ENCODE results near the gene LRRIQ1. TPM values are rescaled to one million over a fixed set of nuclear protein-coding genes. Genes with fewer than 3 reads are reported as not detected.

LRRIQ1 gene
- total and polyA plus RNA-seq, 2 of the 13 experiments (the other 11 are each of a cell fraction or from before 2014, with no cell fraction given): not detected

DNA sequence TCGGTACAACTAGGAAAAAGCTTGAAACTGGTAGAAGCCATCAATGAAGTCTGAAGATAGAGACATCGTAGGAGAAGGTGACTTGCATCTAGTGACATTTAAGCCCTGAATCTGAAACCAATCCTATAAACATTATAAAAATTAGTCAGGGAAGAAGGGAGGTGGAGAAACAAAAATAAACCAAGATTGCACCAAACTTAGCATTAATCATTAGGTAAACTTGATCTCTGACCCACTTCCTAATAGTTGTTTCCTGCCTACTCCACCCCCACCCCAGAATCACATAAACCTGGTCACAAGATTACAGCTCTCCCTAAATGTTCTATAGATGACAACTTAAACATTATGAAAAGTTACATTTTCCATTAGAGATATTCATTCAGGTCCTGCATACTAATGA is 40.5 kb upstream of the LRRIQ1 start:
- Histone ChIP-seq H3K27ac (ENCODE audit: extremely low read length, insufficient read depth, low read length) (no peak overlapping the region), H3K9ac (ENCODE audit: insufficient read depth, low read depth, low read length) (no peak overlapping the region), H3K9me3 (ENCODE audit: low read length) (no peaks in the 10 kb centered on the region), H3K27me3 (ENCODE audit: control insufficient read depth in 1 of 2, insufficient read depth in 2 of 2, low read length in 2 of 2) (no peaks in the 10 kb centered on the region), H3K4me2 (ENCODE audit: low read depth, low read length) (no peak overlapping the region), H2AFZ (ENCODE audit: low read length) (no peak overlapping the region), H3K36me3 (replicated peaks in 1 of 2; ENCODE audit: control insufficient read depth in 1 of 2, insufficient read depth in 2 of 2, low read length in 2 of 2) (no peaks in the 10 kb centered on the region), H3K4me3 (replicated peaks in 1 of 3; ENCODE audit: insufficient read depth in 1 of 3, low read depth in 2 of 3, low read length in 3 of 3) (no peak overlapping the region), H4K20me1 (ENCODE audit: insufficient read depth, low read length) (no peaks in the 10 kb centered on the region), H3K4me1 (ENCODE audit: insufficient read depth, low read length) (peaks cover 6% of the 10 kb centered on the region; the same call in 1 of the 2 replicates), H3K79me2 (ENCODE audit: insufficient read depth, low read length) (no peaks in the 10 kb centered on the region)
- no peak for TF ChIP-seq ZSCAN22 (CRISPR knock-in tag; IDR thresholded peaks at IDR 0.05)
- TF ChIP-seq PTBP1 (IDR thresholded peaks at IDR 0.05; ENCODE audit: low read depth, low read length, poor library complexity, severe bottlenecking): no peak
- no peak for TF ChIP-seq ZFP41 (CRISPR knock-in tag; IDR thresholded peaks at IDR 0.05; ENCODE audit: borderline replicate concordance)
- no peak for TF ChIP-seq GTF3A (CRISPR knock-in tag; conservative IDR thresholded peaks at IDR 0.05)
- no peak for TF ChIP-seq KDM4B (CRISPR knock-in tag; IDR thresholded peaks at IDR 0.05)
- no peak for TF ChIP-seq ZNF816 (CRISPR knock-in tag; IDR thresholded peaks at IDR 0.05; ENCODE audit: borderline replicate concordance)
- TF ChIP-seq SETDB1 (CRISPR knock-in tag; IDR thresholded peaks at IDR 0.05; ENCODE audit: borderline replicate concordance): no peak
- TF ChIP-seq, protein P1, sequence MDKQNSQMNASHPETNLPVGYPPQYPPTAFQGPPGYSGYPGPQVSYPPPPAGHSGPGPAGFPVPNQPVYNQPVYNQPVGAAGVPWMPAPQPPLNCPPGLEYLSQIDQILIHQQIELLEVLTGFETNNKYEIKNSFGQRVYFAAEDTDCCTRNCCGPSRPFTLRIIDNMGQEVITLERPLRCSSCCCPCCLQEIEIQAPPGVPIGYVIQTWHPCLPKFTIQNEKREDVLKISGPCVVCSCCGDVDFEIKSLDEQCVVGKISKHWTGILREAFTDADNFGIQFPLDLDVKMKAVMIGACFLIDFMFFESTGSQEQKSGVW (CRISPR knock-in tag; IDR thresholded peaks at IDR 0.05; ENCODE audit: borderline replicate concordance): no peak
- no peak for TF ChIP-seq ASH2L (IDR thresholded peaks at IDR 0.05; ENCODE audit: insufficient read length, low read depth, low read length)
- no peak for TF ChIP-seq FOXA1 (IDR thresholded peaks at IDR 0.05)
- no peak for TF ChIP-seq FOXA1 (CRISPR knock-in tag; IDR thresholded peaks at IDR 0.05)
- TF ChIP-seq KDM5B (CRISPR knock-in tag; IDR thresholded peaks at IDR 0.05; ENCODE audit: borderline replicate concordance): no peak
- no peak for TF ChIP-seq ATM (IDR thresholded peaks at IDR 0.05; ENCODE audit: borderline replicate concordance)
- TF ChIP-seq ZNF468 (CRISPR knock-in tag; IDR thresholded peaks at IDR 0.05): no peak
- TF ChIP-seq RCOR2 (CRISPR knock-in tag; IDR thresholded peaks at IDR 0.05): no peak
- no peak for TF ChIP-seq ZNF577 (CRISPR knock-in tag; IDR thresholded peaks at IDR 0.05; ENCODE audit: borderline replicate concordance, low read depth)
- TF ChIP-seq ISL2 (CRISPR knock-in tag; IDR thresholded peaks at IDR 0.05): no peak
- TF ChIP-seq CBX1 (IDR thresholded peaks at IDR 0.05; ENCODE audit: low read depth): no peak
- in situ Hi-C loops (cut with HindIII; ENCODE audit: extremely low pct_ligation_motif_present, low pct_unique_long_range_greater_than_20kb) (no loop called here), intact Hi-C loops (cut with micrococcal nuclease; ENCODE audit: unreplicated experiment) (no loop called here)
- ChIA-PET CTCF (ENCODE audit: low intra/inter-chr PET ratio, low total read pairs) (no interaction called here), POLR2A (no interaction called here)
- ATAC-seq: no peak
- no peak for DNase-seq (ENCODE audit: low spot score)
- BruUV-seq (replicated peaks): no TSS peak
- no peak for FAIRE-seq
- WGBS (ENCODE audit: low lambda C conversion rate): 3% methylated on average over 2 of the region's 2 CpGs
